SH-SY5Y (cell line): ENCODE measurements around the gene DOCK2.

Source experiments
- GATA2 ChIP-seq: IDR thresholded peaks from 2 replicates; pipeline ENCODE4 v1.6.1; 2011; ENCODE audit warnings: mild to moderate bottlenecking, low read depth, low read length
- GATA3 ChIP-seq: IDR thresholded peaks from 2 replicates; pipeline ENCODE4 v1.6.1; 2011; ENCODE audit warnings: low read depth, mild to moderate bottlenecking, low read length, moderate library complexity

DNA sequence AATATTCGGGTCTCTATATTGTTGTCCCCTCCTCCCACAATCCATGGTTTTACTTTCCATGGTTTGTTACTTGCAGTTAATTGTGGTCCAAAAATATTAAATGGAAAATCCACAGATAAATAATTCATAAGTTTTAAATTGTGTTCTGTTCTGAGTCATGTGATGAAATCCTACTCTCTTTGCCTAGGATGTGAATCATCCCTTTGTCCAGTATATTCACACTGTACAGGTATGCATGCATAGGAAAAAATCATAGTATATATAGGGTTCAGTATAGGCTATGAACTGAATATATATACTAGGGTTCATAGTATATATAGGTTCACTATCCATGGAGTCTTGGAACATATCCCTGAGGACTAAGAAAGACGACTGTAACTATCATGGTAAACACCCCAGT lies 323.6 kb downstream of the DOCK2 start:
- TF ChIP-seq GATA3: no peak
- TF ChIP-seq GATA2: no peak
